Islet precursor cell (in vitro differentiated cells): ENCODE results near the gene KCTD16.
A peak's percentile ranks its signal among the peaks of the same experiment; 100 is the strongest.

Source experiments
- DNase-seq: peaks from one replicate; pipeline ENCODE4 v3.0.0-alpha.2; 2018

The KCTD16 gene

DNA sequence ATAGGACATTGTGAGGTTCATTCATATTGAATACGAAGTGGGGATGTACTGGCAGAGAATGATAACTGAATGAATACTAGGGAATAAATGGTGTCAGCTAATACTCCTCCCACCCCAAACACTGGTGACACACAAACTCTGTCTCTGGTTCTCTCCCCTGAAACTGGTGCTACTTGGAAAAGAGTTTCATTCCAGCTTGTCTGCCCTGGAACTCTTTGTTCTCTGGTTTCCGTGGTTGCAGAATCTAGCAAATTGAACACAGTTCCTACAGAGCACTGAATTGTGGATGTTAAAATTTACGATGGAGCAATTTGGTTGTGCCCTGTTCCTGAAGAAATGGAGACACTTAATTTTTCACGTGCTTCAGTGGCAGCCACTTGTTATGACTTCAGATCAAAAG is 181.7 kb downstream of the KCTD16 start:
- DNase-seq = no peak

DNA sequence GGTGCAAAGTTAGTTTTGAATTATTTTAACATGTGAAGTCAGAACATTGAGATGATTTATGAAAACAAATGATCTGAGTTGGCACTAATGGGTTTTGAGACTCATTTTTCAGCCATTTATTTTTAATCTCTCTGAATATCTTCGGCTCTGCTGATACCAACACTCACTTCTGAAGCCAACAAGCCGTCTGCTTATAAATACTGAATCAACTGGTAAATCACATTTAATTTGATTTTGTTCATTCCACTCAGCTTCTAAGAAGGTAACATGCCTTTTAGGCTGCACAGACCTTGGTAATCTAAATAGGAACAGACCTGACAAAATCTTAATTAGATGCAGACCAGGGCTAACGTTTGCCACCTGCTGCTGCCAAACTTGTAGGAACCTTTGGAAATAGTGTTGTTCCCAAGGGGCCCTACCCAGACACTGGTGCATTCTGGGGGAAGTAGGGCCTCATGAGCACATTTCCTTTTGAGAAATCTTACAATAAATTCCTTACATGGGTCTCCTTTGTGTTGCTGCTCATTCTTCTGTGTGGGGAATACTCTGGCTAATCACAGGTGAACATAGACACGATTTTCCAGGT is 182.2 kb downstream of the KCTD16 start:
- no peak for DNase-seq

DNA sequence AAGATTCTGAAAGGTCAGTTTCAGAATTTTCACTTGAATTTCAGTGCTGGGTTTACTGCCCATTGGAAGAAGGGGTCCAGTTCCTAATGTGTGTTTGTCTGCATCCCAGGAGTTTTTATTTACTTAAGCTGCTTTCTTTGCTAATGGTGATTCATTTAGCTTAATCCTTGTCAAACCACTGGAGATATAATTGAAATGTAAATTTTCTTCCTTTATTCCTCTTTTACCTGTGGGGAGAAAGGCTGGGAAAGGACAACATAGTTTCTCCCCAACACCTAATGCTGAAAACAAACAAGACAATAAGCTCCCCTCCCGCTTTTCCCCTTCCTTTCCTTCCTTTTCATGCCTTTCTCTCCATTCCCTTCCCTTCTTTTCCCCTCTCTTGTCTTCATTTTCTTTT is 185.8 kb downstream of the KCTD16 start:
- DNase-seq = no peak

DNA sequence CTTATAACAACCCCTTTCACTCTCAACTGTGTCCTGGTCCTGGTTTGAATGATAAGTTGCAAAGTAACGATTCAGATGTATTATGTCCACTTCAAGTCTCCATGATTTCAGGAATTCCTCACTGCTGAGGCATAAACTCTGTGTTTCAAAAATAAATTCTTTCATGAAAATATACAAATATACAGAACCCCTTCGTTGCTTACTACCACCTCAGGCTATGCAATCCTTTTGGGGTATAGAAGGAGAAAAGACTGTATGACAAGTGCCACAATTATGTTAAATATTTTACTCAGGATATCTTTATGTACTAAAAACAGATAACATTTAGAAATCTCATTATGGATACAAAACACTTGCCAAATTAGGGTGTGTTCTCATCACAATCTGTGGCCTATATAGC is 190.7 kb downstream of the KCTD16 start:
- DNase-seq = no peak

DNA sequence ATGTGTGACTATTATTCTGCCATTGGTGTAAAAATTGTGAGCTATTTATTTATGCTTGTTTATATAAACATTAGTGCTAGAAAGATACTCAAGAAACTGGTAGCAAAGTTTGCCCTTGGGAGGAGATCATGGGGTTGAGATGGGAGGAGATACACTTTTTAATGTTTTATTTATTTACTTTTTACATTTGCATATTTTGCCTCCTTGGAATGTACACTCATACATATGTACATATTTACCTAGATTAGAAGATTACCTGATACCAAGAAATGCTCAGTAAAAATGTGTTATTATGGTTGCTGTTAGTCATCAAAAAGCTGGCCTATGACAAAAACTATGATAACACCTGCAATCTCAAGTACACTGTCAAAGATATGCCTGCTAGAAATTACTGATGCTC is 195.2 kb downstream of the KCTD16 start:
- no peak for DNase-seq

DNA sequence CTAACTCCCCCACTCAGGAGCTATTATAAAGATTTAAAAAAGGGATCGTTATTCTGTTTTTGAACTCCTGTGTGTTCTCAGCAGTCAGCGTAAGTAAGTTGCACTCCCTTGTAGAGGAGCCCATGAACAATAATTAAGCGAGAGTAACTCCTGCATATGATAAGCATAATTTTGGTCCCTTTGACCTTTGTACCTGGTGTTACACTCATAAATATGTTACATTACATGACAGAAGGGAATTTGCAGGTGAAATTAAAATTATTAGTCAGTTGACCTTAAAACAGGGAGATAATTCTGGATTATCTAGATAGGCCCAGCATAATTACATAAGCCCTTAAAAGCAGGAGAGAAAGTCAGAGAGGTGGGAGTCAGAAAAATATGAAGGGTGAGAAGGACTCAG is 197.3 kb downstream of the KCTD16 start:
- no peak for DNase-seq

DNA sequence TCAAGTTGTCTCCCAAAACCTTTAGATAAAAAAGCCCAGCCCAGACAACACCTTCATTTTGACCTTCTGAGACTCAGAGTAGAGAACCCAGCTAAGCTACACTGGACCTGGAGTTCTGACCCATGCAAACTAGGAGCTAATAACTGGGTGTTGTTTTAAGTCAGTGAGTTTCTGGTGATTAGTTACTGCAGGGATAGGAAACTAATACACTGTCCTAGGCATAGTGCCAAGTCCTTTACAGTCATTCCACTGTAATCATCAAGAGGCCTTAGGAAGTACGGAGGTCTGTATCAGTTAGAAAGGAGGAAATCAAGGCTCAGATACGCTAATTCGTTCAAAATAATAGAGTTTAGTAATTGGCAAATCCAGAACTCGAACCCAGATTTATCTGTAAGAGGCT is 197.9 kb downstream of the KCTD16 start:
- DNase-seq = no peak

DNA sequence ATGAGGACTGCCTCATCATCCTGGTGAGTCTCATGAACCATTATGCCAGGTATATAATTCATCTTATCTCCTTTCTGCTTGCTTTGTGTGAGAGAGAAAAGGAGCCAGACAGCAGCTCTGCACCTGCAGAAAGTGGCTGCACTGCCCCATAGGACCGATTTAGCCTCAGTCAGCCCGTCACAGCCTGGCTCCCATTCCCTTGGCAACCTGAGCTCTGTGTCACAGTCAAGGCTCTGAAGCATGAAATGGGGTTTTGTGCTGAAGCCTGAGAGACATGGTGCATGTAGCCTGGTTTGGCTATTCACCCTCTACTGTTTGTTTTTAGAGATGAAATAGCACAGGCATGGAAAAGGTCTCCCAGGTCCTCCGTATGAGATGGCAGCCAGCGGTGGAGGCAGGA is 198.3 kb downstream of the KCTD16 start:
- no peak for DNase-seq

DNA sequence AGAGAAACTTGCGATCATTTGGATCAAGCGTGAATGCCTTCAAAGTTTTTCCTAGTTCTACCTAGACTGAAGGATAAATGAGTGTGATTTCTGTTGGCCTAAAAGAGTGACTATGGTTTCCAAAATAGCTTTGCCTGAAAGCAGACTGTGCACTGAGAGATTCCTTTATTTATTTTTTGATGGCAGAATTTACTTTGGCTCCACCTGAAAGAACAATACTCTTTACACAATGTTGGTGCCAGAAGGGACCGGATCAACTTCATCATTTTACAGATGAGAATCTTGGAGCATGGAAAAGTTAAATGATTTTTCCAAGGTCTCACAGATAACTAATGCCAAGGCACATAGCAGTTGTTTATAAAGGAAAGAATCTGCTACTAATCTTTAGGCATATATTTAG is 199.6 kb downstream of the KCTD16 start:
- DNase-seq = no peak

DNA sequence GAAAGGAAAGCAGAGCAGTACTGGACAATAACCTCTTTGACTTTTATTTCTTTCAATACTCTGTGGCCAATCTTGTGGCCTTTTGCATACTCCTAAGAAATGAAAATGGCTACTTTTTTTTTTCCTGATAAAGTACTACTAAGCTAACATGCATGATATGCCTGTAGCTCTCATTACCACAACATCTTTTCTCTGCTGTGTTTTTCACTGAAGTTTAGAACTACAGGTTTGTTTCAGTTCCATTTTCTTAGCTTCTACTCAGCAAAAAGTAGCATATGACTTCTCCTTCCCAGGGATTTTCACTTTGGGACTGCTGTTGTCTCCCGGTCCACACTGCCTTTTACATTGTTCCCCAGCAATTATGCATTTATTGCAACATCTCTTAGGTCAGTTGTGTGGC is 204.0 kb downstream of the KCTD16 start:
- no peak for DNase-seq

DNA sequence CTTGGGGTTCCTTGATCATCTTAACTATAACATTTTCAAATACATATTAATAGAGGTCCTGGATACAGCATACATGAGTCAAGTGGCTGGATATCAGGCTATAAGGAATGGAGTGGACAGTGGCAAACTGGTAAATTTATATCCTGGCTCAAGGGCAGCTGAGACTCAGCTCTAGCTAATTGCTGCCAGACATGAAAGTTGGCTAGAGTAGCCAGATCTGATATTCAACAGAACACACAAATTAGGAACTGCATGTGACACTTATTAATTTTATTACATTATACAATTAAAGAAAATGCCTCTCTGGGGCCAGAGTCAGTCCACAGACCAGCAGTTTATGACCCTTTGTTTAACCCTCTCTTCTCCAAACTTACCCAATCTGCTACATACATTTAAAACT is 206.5 kb downstream of the KCTD16 start:
- no peak for DNase-seq

DNA sequence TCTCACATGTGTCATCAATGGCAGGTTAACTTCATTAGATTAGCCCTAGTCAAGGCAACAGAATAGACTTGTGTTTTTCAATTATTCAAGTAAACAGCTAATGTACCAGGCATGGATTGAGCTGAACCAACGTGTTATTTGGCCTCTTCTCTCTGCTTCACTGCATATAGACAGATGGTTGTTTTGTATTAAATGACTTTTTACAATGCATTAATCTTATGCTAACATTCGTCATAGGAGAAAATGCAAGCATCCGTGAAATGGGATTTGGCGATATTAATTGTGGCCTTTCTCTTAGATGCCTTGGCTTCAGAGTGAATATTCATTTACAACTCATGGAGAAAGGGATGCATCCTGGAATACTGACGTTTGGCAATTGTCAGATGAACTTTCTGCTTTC is 208.0 kb downstream of the KCTD16 start:
- DNase-seq = no peak

DNA sequence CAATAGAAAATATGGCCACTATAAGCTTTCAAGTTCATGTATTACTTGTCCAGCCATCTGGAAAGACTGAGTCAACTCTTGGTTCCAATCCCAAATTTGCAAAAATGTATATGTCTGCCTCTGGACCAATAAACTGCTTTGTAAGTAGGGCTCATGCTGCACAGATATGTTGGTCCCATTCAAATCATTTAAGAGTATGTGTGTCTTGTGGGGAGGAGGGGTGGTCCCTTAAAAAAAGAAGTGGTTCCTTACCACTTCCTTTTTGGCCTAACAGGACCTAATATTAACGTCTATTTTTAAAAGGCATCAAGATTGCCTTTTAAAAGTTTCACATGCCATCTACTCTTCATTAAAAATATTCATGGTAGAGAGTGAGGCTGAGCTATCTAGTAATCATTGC is 214.9 kb downstream of the KCTD16 start:
- DNase-seq = no peak

DNA sequence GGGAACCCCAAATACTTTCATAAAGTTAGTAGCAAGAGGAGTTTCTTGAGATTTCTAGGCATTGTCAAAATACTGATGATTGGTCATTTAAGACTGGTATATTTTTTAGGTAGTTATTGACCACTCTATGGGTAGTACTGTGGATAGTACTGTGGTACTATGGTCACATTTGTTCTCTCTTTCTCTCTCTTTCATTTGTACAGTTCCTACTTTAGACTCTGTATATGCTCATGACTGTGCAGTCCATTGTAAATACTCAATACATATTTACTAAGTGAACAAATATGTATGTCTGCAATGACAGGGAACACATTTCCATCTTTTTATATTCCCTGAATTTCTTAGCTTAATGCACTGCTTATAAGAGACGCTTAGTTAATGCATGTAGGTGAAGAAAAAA is 215.6 kb downstream of the KCTD16 start:
- DNase-seq = no peak

DNA sequence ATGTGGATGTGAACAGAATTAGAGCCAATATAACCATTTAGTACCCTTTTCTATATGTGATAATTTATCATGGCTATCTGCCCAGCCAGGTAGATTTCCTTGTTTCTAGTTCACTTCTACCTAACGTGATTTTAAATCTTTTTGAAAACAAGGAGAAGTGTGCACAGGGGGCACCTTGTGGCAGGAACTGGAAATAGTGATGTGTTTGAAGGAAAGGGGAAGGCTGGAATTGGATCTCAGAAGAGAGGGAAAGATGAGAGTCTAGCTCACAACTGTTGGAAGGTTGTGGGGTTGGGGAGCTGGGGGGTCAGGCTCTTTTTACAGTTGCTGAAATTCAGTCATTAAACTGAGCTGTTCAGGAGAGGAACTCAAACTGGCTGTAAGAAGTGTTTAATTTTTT is 219.5 kb downstream of the KCTD16 start:
- DNase-seq = peak; percentile 55

DNA sequence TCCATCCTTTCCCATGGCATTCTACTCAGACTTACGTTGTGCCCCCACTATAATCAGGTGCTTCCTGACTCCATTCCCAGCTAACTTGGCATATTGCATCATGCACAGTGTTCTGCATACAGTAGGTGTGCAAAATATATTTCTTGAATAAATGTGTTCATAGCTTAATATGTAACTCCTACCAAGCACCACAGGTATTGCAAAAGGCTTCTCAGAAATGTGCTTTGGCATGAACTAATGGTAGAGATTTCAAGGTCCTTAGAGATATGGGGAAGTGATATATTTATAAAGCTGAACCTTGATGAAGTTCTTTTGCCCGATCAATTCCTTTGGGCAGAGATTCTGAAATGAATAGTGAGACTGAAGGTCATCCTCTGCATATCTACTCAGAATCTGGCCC is 220.4 kb downstream of the KCTD16 start:
- DNase-seq = no peak

DNA sequence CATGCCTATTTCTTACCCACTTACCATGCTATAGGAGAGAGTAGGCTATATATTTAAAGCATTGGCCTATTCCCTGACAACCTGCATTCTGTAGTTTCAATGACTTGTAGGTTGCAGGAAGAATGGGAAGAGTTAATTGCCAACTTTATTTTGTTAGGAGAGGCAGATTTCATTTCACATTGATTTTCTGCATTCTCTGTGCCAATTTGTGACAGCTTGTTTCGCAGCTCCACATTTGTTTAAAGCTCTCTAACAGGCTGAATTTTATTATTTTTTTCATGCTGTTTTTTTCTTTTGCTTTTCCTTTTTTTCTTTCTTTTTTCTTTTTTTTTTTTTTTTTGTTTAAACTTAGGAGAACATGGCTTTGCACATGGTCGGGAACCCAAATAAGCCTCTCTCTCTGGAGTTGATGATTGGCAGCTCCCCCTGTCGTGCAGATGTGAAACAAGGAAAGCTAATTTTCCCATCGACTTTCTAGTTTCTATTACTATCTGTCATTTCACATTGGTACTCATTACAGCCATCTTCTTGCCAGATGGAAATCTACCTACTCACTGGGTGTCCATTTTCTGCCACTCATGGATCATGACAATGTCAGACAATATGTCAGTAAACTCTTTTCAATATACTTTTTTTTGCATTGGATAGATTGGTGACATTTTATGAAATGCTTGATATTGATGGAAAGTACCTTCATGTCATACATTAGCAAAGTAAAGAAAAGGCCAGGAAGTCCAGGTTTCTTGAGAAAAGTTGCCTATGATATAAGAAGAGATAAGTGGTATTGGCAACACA is 223.2 kb downstream of the KCTD16 start:
- no peak for DNase-seq

DNA sequence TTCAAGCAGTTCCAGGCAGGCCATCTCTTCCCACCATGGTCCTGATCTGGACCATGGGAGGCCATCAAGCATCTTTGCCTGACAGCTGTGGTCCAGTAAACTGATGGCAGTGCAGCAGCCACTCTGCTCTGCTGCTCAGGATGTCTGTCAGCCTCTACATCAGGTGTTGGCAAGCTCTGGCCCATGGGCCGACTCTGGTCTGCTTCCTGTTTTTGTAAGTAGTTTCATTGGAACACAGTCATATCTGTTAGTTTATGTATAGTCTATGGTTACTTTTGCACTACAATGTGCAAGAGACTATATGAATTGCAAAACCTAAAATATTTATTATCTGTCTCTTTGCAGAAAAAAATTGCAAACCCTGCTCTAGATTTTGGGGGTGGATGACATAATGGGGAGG is 225.0 kb downstream of the KCTD16 start:
- DNase-seq = no peak

DNA sequence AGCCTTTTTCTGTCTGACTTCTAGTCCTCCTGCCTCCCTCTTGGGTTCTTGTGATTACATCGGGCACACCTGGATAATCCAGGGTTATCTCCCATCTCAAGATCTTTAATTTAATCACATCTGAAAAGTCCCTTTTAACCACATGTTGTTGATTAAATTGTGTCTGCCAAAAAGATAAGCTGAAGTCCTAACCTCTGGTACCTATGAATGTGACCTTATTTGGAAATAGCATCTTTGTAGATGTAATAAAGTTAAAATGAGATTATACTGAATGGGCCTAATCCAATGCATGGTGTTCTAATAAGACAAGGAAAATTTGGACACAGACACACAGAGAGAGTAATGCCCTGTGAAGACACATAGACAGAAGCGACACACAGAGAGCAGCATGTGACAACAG is 232.4 kb downstream of the KCTD16 start:
- DNase-seq = no peak

DNA sequence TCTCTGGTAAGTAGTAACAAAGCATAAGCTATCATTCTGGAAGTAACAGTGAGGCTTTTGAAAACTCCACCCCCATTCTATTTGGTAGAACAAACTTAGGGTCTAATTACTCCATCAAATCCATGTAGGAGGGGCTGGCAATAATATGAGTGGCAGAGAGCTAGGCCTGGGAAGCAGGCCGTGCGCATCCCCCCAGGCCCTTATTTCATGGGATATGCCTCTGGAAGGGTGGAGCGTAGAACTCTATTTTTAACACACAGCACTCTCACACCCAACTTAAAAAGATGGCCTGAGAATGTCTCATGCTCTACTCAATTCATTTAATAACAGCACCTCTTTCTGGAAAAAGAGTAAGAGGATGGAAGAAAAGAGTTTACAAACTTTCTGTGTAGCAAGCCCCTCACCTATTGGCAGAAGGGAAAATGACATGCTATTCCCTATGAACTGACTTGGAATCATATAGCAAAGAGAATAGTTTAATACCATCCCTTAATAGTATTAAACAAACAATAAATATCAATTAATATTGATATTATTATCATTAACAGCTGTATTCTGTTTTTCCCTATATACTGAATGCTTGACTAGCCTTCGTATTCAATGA is 233.2 kb downstream of the KCTD16 start:
- no peak for DNase-seq

DNA sequence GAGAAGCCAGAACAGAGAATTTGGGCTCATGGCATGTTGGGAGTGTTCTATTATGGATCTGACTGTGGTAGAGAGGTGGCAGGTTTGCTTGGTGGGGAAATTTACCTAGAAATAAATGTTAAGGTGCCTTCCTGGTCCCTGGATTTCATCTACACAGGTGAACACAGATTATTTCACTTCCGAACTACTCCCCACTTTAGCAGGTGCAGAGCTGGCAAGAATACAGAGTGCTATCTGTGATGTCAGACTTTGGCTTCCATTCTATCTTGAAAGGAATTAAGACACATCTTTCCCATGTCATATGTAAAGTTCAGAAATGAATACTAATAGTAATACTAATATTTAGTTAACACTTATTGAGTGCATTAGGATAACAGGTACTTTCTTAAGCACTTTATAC is 234.0 kb downstream of the KCTD16 start:
- no peak for DNase-seq

DNA sequence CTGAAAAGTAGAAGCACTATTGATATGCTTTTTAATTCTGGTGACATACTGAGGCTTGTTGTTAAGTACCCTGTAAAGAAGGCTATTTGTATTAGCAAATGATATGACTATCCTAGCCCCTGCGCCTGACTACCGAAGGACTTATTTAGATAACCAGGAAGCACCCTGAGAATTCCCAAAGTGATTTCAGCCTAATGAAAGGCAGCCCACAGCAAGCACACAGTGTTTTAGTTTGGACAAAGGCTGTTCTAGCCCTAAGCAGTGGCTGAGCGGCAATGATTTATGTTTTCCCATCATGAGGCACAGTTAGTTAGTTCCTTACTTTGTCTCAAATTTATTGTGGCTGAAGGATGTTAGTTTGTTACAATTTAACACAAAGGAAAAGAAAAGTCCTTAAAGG is 235.3 kb downstream of the KCTD16 start:
- DNase-seq = no peak

DNA sequence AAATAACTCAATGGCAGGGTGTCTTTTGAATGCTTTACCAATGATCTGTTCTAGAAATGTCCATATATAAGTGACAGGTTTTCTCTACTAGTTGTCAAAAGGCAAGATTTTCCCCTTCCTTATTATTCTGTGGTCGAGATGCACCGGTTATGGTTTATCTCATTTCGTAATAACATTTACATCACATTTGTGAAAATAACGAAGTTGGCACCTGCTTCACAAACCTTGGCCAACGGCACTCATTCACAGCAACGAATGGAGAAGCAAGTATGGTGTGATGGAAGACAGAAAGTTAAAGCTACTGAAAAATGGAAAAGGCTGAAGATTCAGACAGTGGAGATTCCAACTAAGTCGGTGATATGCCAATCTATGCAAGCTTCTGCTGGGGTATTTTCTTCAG is 235.8 kb downstream of the KCTD16 start:
- DNase-seq = no peak

DNA sequence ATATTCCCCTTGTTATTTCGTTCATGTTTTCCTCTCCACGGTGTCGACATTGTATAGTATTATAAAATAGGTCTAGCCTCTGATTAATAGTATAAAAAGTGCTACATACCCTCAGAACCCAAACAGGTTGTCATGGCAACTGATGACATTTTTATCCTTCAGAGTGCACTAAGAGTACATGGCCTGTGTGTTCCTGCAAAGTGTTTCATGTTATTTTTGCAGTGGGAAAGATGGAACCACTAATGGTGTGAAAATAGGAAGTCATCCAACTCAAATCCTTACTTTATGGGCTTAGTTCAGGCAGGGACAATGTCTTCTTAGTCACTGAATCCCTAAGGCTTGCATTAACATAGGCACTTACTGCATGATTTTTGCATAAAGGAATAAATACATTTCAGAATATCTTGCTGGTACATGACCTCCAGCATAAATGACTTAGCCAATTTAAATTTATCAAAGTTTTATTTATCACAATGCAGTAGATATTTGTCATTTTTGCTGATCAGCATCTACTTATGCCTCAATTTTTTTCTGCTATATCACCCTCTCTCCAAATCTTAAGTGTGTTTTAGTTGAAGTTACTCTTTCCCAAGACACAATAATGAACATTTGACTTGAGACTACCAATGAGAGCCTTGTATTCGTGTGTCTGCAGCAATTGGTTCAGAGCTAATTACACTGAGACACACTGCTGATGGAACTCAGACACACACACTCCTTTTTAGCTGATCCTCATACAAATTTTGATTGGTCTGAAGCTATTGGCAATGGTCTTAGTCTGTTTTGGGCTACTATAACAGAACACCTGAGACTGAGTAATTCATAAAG is 243.7 kb downstream of the KCTD16 start:
- DNase-seq = no peak
